Colonic mucosa (tissue), 4 donors: ENCODE measurements around the gene SEPHS1. TPM values are rescaled to one million over a fixed set of nuclear protein-coding genes. Genes with fewer than 3 reads are reported as not detected.

ENCODE experiments used
- DNase-seq: peaks from one replicate; pipeline ENCODE4 v3.0.0-alpha.2; 2020
- H3K27ac ChIP-seq: fragments of 200-600 bp; one replicate; pipeline ENCODE4 v1.8.0; 2021
- H3K27me3 ChIP-seq: fragments of 200-600 bp; one replicate; pipeline ENCODE4 v1.8.0; 2021
- H3K36me3 ChIP-seq: fragments of 200-600 bp; one replicate; pipeline ENCODE4 v1.8.0; 2021
- H3K4me1 ChIP-seq: fragments of 200-600 bp; one replicate; pipeline ENCODE4 v1.8.0; 2021; ENCODE audit warnings: mild to moderate bottlenecking
- H3K4me3 ChIP-seq: fragments of 200-600 bp; one replicate; pipeline ENCODE4 v1.8.0; 2021
- H3K9ac ChIP-seq, 2 donors: one replicate each; pipeline ENCODE4 v1.7.0; 2013; ENCODE audit warnings: control low read depth in 2 of 2, low read depth in 2 of 2, low read length in 2 of 2
- H3K9me3 ChIP-seq: fragments of 200-600 bp; one replicate; pipeline ENCODE4 v1.8.0; 2021
- CTCF ChIP-seq: fragments of 200-600 bp; IDR thresholded peaks from one replicate; pipeline ENCODE4 v1.8.0; 2022; ENCODE audit warnings: antibody characterized with exemption, mild to moderate bottlenecking
- intact Hi-C: fragments of 100-400 bp; cut with DNase I; formaldehyde crosslinking; loops from one replicate; pipeline ENCODE4 v1.14.1; 2022
- total RNA-seq, 2 donors: library from RNA; stranded (reverse); fragmentation: NEBNext Ultra II Directional in 1 of 2; extraction: Animal tissue kit (Norgen Biotek cat#: 25700) in 1 of 2; gene quantifications; one replicate each; pipeline ENCODE4 v1.2.1, GENCODE V29; 2021
- donor health status: healthy.
- donor health status: DM: no; HTN: no; CAD: no.
- donor health status: DM: no; HTN: no; CAD: no.

SEPHS1 gene
- total RNA-seq, 2 donors from 2014 or later = 34.4 to 51.3 TPM

DNA sequence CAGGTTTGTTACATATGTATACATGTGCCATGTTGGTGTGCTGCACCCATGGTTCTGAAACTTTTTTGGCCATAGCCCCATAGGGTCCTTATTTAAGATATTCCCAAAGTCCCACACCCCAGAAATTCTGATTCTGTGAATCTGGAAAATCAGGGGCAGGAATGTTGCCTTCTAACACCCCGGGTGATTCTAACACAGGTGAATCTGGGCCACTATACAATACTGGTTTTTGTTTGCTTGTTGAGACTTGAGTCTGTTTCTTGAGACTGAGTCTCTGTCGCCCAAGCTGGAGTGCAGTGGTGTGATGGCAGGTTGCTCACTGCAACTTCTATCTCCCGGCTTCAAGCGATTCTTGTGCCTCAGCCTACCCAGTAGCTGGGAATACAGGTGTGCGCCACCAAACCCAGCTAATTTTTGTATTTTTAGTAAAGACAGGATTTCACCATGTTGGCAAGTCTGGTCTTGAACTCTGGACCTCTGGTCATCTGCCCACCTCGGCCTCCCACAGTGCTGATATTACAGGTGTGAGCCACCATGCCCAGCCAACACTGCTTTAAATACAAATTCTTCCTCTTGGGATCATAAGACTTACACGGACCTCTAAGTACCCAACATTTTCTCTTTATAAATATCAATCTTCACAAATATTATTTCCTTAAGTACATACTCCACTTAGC lies 31.3 kb downstream of the SEPHS1 start:
- no peaks in the 10 kb centered on the region for H3K4me1 ChIP-seq
- H3K9me3 ChIP-seq = no peaks in the 10 kb centered on the region
- no peak overlapping the region for H3K4me3 ChIP-seq
- TF ChIP-seq CTCF = no peak
- no peak overlapping the region for H3K27ac ChIP-seq
- H3K36me3 ChIP-seq = no peaks in the 10 kb centered on the region
- no peak for DNase-seq
- no peaks in the 10 kb centered on the region for H3K27me3 ChIP-seq
- no peak overlapping the region for H3K9ac ChIP-seq
- intact Hi-C loops = no loop called here

GRCh38 chr10:13315361-13315760 lies 32.7 kb downstream of the SEPHS1 start:
- H3K27me3 ChIP-seq = no peaks in the 10 kb centered on the region
- intact Hi-C loops = no loop called here
- TF ChIP-seq CTCF = no peak
- no peaks in the 10 kb centered on the region for H3K36me3 ChIP-seq
- no peaks in the 10 kb centered on the region for H3K4me1 ChIP-seq
- no peak for DNase-seq
- no peaks in the 10 kb centered on the region for H3K9me3 ChIP-seq
- H3K27ac ChIP-seq = no peak overlapping the region
- no peak overlapping the region for H3K9ac ChIP-seq
- no peak overlapping the region for H3K4me3 ChIP-seq

- H3K27me3 ChIP-seq = no peaks in the 10 kb centered on the region
Observed at GRCh38 chr10:13311177-13311575, 36.9 kb downstream of the SEPHS1 start.

DNA sequence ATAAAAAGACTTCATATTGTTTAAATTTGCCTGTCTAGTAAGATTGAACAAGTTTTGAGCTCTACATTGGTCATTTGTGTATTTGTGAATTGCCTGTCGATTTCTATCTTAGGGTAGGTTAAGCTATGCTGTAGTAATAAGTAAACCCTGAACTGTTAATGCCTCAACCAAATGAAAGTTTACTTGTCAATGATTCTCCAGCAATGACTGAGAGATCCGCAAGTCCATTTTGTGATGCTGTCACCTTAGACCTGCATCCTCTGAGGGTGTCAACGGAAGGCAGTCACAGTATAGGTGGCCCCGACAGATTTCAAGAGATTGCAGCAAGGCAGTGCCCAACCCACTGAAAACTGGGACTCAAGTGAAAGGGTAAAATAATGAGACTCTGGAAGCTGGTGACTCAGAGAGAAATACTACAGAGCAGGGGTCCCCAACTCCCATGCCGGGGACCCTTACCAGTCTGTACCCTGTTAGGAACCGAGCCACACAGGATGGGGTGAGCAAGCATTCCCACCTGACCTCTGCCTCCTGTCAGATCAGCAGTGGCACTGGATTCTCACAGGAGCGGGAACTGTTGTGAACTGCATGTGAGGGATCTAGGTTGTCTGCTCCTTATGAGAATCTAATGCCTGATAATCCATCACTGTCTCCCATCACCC lies 37.4 kb downstream of the SEPHS1 start:
- Histone ChIP-seq H3K9me3 (no peaks in the 10 kb centered on the region), H3K4me1 (no peaks in the 10 kb centered on the region), H3K27me3 (no peaks in the 10 kb centered on the region), H3K27ac (no peak overlapping the region), H3K9ac (no peak overlapping the region), H3K4me3 (no peak overlapping the region), H3K36me3 (no peaks in the 10 kb centered on the region)
- intact Hi-C loops = no loop called here
- no peak for DNase-seq
- TF ChIP-seq CTCF = no peak

More at GRCh38 chr10:13311177-13311575, 36.9 kb downstream of the SEPHS1 start:
- Histone ChIP-seq H3K4me1 (no peaks in the 10 kb centered on the region), H3K4me3 (no peak overlapping the region), H3K27ac (no peak overlapping the region), H3K9ac (no peak overlapping the region), H3K36me3 (no peaks in the 10 kb centered on the region), H3K9me3 (no peaks in the 10 kb centered on the region)
- no peak for TF ChIP-seq CTCF
- intact Hi-C loops = no loop called here
- DNase-seq = no peak

GRCh38 chr10:13309792-13310191 lies 38.3 kb downstream of the SEPHS1 start:
- H3K27ac ChIP-seq = no peak overlapping the region
- intact Hi-C loops = no loop called here
- no peak overlapping the region for H3K9ac ChIP-seq
- no peak for DNase-seq
- H3K9me3 ChIP-seq = no peaks in the 10 kb centered on the region
- no peak for TF ChIP-seq CTCF
- no peaks in the 10 kb centered on the region for H3K4me1 ChIP-seq
- no peak overlapping the region for H3K4me3 ChIP-seq
- H3K36me3 ChIP-seq = no peaks in the 10 kb centered on the region
- no peaks in the 10 kb centered on the region for H3K27me3 ChIP-seq
